Fibroblast of skin of left quadriceps (primary cell): ENCODE measurements around the gene GMNC.
A peak's percentile ranks its signal among the peaks of the same experiment; 100 is the strongest.
"Not testable (repeated sequence)": the region's sequence is repeated elsewhere in the genome, so short reads cannot be mapped to it uniquely, and the experiment has no call there.

Source experiments
- DNase-seq, 2 experiments: peaks; one replicate each; pipeline ENCODE4 v3.0.0-alpha.2; 2013; ENCODE audit warnings: low read depth in 2 of 2

GMNC gene, protein sequence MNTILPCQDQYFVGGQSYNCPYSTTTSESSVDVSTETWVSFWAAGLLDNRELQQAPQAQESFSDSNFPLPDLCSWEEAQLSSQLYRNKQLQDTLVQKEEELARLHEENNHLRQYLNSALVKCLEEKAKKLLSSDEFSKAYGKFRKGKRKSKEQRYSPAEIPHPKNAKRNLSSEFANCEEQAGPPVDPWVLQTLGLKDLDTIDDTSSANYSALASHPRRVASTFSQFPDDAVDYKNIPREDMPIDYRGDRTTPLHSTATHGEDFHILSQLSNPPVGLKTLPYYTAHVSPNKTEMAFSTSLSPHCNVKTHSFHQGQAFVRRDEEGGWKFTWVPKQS

GRCh38 chr3:190862209-190863118, at the start of gene GMNC:
Gene GMNC (minus strand): TSS chr3:190862694. CDS start chr3:190862615, 79 bp downstream.
- peak; percentile 11 to 16 for DNase-seq

GRCh38 chr3:190911382-190911781, 48.9 kb upstream of the GMNC start:
- DNase-seq, result no peak

DNA sequence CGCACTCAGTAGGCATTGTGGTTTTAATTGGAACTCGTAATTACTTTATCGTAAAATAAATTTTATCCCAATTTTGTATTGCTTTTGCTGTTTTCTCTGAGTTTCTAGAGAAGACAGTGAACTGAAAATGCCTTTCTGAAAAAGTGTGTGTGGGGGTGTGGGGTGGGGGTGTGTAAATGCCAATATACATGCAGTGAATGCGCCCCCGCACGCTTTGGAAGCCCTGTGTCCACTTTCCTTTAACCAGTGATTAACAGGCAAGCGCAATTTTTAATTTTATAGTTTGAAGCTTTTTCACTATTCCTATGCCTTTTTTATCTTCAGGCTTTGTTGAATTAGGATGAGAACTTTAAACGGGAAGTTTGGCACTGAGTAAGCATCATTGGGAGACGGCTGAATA, 47.4 kb upstream of the GMNC start:
- no peak for DNase-seq

GRCh38 chr3:190903156-190903555, 40.7 kb upstream of the GMNC start:
- no peak for DNase-seq

GRCh38 chr3:190902292-190902691, 39.8 kb upstream of the GMNC start:
- no peak for DNase-seq

- no peak for DNase-seq
Measured at GRCh38 chr3:190892395-190892902, 30.0 kb upstream of the GMNC start.

DNA sequence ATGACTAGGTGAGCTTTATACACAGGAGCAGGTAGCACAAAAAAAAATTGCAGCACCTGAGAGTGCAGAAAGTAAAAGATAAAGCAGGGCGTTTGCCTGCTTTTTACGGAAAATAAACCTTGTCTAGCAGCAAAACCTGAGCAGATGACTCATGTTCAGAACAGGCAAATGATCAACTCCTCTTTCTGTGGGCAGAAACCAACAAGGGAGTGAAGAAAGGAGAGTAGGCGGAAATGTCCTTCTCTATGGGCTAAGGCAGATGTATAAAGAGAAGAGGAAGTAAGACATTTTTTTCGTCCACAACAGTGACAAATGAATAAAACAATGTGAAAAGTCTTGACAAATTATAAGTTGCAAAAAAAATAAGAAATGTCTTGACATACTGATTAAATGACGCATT, 24.5 kb upstream of the GMNC start:
- no peak for DNase-seq

DNA sequence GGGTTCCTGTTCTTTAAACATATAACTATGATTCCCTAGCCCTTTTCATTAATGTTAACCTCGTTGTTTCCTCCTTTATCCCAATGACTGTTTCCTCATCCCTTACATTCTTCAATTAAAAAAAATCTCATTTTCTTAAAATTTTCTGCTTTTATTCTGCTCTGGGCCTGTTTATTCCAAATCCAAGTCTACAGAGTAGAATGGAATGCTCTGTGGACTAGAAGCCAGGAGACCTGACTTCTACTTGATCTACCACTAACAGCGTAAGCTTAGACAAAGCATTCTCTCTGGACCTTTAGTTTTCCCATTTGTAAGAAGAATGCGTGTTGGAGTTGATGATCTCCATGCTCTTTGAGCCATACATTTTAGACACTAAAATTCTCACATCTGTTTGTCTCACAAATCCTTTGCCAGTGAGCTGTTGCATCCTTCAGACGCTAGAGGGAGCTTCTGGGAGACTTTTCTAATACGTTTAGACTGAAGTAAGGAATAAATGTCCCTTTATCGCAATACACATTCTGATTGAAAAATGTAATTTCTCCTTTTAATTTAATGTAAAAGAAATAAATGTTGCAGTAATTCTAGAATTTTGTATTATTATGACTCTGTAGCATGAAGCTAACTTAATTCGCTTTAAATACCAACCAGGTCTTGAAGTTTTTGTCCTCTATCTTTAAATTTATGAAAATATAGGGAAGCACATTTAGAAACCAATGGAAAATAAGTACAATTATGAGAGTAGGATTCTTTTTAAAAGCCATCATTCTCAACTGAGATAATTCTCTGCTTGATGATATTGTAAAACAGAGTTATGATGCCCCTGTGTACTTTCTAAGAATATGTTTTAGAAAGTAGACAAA, 21.7 kb upstream of the GMNC start:
- peak; percentile 18 to 26 for DNase-seq

- DNase-seq, result no peak
Measured at GRCh38 chr3:190883141-190883540, 20.6 kb upstream of the GMNC start.

GRCh38 chr3:190877925-190878324, 15.4 kb upstream of the GMNC start:
- DNase-seq, result no peak

GRCh38 chr3:190876433-190876832, 13.9 kb upstream of the GMNC start:
- not testable (repeated sequence) for DNase-seq

DNA sequence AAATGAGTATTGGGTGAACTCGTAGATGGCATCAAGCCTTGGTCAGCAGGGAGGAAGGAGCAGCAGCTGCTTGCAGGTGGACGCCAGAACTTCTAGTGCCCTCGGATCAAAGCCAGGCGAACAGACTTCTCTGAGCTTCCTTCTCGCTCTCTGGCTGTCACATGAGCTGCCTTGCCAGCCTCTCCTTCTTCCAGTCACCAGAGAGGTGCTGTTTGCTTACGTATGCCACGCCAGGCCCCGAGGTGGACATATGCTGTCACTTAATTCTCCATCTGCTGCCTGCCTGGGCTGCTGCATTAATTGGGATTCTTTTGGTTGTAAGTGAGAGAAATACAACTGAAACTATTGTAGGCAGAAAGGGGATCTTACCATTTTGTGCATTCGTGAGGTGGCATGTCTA, 12.6 kb upstream of the GMNC start:
- DNase-seq, result not testable (repeated sequence)

DNA sequence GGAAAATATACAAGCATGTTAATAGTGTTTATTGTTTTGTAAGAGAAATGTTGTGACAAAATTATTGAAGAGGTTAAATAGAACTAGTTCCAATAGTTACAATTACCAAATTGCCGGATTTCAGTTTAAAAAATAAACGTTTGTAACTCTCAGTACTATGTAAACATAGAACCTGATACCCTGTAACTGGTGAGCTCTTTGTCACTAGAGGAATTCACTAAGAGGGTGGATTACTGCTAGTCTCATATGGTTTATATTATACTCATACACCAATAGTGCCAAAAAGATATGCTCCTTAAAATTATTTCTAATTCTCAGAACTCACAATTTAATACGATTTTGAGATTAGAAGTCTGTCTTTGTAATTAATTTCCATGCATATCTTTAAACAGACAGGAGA, 7.6 kb upstream of the GMNC start:
- DNase-seq, result no peak

- DNase-seq, result no peak
Measured at GRCh38 chr3:190867071-190867470, 4.6 kb upstream of the GMNC start.

DNA sequence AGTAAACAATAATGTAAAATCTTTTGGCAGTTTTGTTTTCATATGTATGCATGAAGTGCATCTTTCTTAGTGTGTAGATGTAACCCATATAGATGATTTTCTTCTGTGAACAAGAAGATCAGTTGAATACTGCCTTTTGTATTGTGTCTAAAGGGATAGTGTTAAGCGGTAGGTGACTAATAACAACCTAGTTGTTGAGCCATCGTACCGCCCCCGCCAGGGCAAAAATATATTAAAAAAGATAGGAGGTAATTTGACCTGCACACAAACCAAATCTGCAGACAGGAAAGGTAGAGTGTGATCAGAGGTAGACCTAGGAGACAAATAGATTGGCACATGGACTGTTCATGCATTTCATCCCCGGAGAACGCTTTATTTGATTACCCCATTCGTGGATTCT, 3.3 kb upstream of the GMNC start:
- no peak for DNase-seq

DNA sequence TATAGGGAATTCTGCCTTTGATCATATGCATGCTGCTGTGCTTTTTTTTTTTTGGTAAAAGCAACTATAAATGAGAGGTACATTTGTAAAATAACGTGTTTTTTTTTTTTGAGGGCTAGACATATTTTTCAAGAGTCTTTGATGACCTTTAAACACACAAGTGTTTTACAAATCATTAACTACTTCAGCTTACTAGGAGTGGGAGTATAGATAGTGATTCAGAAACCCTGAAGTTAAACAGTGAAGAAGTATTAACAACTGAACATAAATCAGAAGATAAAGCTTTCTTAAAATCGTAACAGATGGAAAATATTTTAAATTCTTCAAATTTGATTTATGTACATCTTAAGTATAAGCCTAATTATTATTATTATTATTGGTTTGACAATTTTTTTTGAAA, 2.9 kb upstream of the GMNC start:
- no peak for DNase-seq

- no peak for DNase-seq
Measured at GRCh38 chr3:190864002-190864401, 1.5 kb upstream of the GMNC start.

GRCh38 chr3:190863119-190863465, 598 bp upstream of the GMNC start:
- DNase-seq, result no peak

DNA sequence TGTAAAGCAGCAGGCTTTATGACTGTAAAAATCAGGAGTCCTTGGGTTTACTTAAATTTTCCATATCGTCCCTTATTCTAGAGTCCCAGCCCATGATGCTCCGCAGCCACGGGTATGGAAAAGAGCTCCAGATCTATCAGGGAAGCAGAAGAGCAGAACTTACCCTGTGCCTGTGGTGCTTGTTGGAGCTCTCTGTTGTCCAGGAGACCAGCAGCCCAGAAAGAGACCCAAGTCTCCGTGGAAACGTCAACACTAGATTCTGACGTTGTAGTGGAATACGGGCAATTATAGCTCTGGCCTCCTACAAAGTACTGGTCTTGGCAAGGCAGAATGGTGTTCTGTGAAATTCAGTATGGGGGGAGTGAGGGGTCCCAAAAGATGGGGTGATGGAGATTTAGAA, 2.0 kb downstream of the GMNC start:
- DNase-seq, result no peak

DNA sequence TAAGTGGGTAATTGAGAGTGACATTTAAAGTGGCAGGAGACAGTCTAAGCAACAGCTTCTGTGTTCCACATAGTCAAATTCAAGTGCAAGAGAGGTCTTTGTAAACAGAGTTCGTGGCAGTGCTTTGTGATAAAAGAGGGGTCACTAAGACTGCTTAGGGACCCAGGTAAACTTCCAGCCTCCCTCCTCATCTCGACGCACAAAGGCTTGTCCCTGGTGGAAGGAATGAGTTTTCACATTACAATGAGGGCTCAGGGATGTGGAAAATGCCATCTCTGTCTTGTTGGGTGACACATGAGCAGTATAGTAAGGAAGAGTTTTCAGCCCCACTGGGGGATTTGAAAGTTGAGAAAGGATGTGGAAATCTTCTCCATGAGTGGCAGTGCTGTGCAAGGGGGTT, 7.3 kb downstream of the GMNC start:
- DNase-seq, result no peak

DNA sequence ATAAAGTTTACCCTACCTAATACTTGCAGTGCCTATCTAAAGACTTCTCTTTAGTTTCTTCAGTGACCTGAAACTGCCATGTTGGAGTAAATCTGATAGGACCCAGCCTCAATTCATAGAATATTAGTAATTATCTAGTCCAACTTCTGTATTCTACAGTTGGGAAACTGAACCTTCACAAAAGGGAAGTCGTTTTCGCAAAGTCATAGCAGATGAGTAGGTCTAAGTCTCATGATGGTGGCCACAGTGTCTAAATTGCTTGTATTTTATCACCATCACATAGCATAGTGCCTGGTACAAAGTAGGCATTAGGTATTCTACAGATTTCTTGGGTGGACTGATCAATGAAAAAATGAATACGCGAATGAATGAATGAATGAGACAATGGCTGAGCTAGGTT, 8.4 kb downstream of the GMNC start:
- DNase-seq, result no peak

DNA sequence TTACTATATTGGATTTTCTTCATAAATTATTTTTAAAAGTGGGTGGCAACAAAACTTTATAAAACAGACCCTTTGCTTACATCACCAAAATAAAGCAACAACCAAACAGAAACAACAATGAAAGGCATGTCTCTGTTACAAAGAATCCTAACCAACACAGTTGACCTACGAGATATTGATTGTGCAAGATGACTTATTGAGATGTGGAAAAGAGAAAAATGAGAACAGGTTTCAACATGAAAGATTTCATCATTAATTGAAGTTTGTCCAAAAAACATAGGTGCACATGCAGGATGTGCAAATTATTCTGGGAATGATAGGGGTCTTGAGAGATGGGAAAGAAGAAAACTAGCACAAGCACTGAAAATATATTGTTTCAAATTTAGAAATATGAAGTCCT, 9.0 kb downstream of the GMNC start:
- DNase-seq, result no peak
